ENCODE data around the gene ZNF208.
A peak's percentile ranks its signal among the peaks of the same experiment; 100 is the strongest.
"Not testable (repeated sequence)": the region's sequence is repeated elsewhere in the genome, so short reads cannot be mapped to it uniquely, and the experiment has no call there.

The ZNF208 gene

GRCh38 chr19:22010437-22011143, at the start of gene ZNF208:
TSS of gene ZNF208 (minus strand) at chr19:22010943. CDS start at chr19:22010794, 149 bp downstream.
- DNase-seq: peak; percentile 25

- DNase-seq: peak; percentile 4
Observed at GRCh38 chr19:22052644-22053013, 41.9 kb upstream of the ZNF208 start.

- not testable (repeated sequence) for DNase-seq
Observed at GRCh38 chr19:22041151-22041550, 30.4 kb upstream of the ZNF208 start.

GRCh38 chr19:22030680-22031079, 19.9 kb upstream of the ZNF208 start:
- DNase-seq: no peak

- DNase-seq: no peak
Observed at GRCh38 chr19:22026687-22027086, 15.9 kb upstream of the ZNF208 start.

- DNase-seq: not testable (repeated sequence)
Observed at GRCh38 chr19:22025539-22025938, 14.8 kb upstream of the ZNF208 start.

GRCh38 chr19:21970466-21970865, 40.3 kb downstream of the ZNF208 start:
- no peak for DNase-seq

GRCh38 chr19:21947775-21948174, 63.0 kb downstream of the ZNF208 start:
- no peak for DNase-seq

- no peak for DNase-seq
Observed at GRCh38 chr19:21940684-21941083, 70.1 kb downstream of the ZNF208 start.

- no peak for DNase-seq
Observed at GRCh38 chr19:21934593-21934992, 76.2 kb downstream of the ZNF208 start.

GRCh38 chr19:21934131-21934530, 76.6 kb downstream of the ZNF208 start:
- no peak for DNase-seq

- no peak for DNase-seq
Observed at GRCh38 chr19:21922276-21922675, 88.5 kb downstream of the ZNF208 start.

GRCh38 chr19:21921691-21922180, 89.0 kb downstream of the ZNF208 start:
- DNase-seq: no peak

- no peak for DNase-seq
Observed at GRCh38 chr19:21915411-21915810, 95.3 kb downstream of the ZNF208 start.

- no peak for DNase-seq
Observed at GRCh38 chr19:21912654-21913053, 98.1 kb downstream of the ZNF208 start.

- DNase-seq: no peak
Observed at GRCh38 chr19:21910318-21910717, 100.4 kb downstream of the ZNF208 start.

- DNase-seq: no peak
Observed at GRCh38 chr19:21908066-21908465, 102.7 kb downstream of the ZNF208 start.

- no peak for DNase-seq
Observed at GRCh38 chr19:21907516-21907915, 103.2 kb downstream of the ZNF208 start.

- no peak for DNase-seq
Observed at GRCh38 chr19:21902571-21902970, 108.2 kb downstream of the ZNF208 start.

- DNase-seq: no peak
Observed at GRCh38 chr19:21901861-21902260, 108.9 kb downstream of the ZNF208 start.

GRCh38 chr19:21900401-21900800, 110.3 kb downstream of the ZNF208 start:
- no peak for DNase-seq

GRCh38 chr19:21891086-21891485, 119.7 kb downstream of the ZNF208 start:
- no peak for DNase-seq

GRCh38 chr19:21890017-21890416, 120.7 kb downstream of the ZNF208 start:
- DNase-seq: peak; percentile 9

- DNase-seq: not testable (repeated sequence)
Observed at GRCh38 chr19:21885516-21885915, 125.2 kb downstream of the ZNF208 start.

- not testable (repeated sequence) for DNase-seq
Observed at GRCh38 chr19:21884786-21885185, 126.0 kb downstream of the ZNF208 start.
